AG04450 (cell line): ENCODE measurements around the gene RAB7B. TPM values are rescaled to one million over a fixed set of nuclear protein-coding genes. Genes with fewer than 3 reads are reported as not detected.

Experiments used
- CTCF ChIA-PET: fragments of 300-600, 350-600 bp; formaldehyde crosslinking; extraction: SDS; loops from one replicate; lab custom pipeline; 2022; ENCODE audit warnings: antibody characterized with exemption, inconsistent platforms; lab: Charles Lee
- POLR2A ChIA-PET: fragments of 350-600 bp; formaldehyde crosslinking; extraction: SDS; loops from one replicate; lab custom pipeline; 2021; ENCODE audit warnings: antibody characterized with exemption, inconsistent platforms; lab: Yijun Ruan, JAX
- DNase-seq: peaks from one replicate; pipeline ENCODE4 v3.0.0-alpha.2; 2011; ENCODE audit warnings: low read depth, low spot score
- H3K27ac ChIP-seq: one replicate; pipeline ENCODE4 v1.5.1; 2012; ENCODE audit warnings: low read depth, low read length, control low read depth
- H3K27me3 ChIP-seq: one replicate; pipeline ENCODE4 v1.6.0; 2012; ENCODE audit warnings: low read length; ENCODE audit not compliant: control insufficient read depth, insufficient read depth
- H3K4me3 ChIP-seq: 2 replicates; pipeline ENCODE4 v1.5.1; 2011; ENCODE audit warnings: mild to moderate bottlenecking, low read depth, low read length, control low read depth
- H3K9me3 ChIP-seq: 2 replicates; pipeline ENCODE4 v1.5.1; 2012; ENCODE audit warnings: low read length; ENCODE audit not compliant: control insufficient read depth, insufficient read depth
- polyA plus RNA-seq: library from polyadenylated mRNA; depleted of rRNA; stranded (reverse); fragments of >200 nt; gene quantifications from 2 replicates; pipeline ENCODE4 v1.2.3, GENCODE V29; 2011; rRNA removed
- TF ChIP-seq, protein P1 (sequence below): IDR thresholded peaks from 2 replicates; pipeline ENCODE4 v1.5.1; 2011; ENCODE audit warnings: low read depth, low read length, control low read depth, inconsistent platforms

The RAB7B gene
- polyA plus RNA-seq, 1 experiment: 17.5 TPM

DNA sequence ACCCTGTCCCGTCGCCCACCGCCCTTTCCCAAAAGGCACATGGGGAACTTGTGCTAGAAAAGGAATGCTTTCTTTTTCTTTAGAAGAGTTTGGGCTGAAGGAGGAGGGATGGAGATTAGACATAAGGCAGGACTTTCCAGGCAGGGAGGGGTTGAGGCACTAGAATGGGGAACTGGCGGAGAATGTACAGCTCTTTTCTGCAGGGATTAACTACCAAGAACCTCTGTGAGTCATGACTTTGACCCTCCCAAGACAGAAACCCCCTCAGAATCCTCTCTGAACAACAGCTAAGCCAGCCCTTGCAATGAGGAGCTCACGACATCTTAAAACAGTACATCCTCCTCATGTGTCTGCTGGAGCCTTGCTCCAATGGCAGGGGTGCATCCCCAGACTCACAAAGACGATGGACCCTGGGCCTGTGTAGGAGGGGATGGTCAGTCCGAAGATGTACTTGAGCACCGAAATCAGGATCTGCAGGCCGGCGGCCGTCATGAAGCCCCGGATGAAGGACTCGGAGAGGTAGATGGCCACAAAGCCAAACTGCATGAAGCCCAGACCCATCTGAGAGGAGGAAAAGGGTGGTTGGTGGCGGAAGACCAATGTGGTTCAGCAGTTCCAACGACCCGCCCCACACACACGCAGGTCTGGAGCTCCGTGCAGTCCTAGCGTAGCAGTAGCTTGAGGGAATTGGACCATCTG, 73.5 kb downstream of the RAB7B start:
- no peak overlapping the region for H3K27ac ChIP-seq
- TF ChIP-seq, protein P1, sequence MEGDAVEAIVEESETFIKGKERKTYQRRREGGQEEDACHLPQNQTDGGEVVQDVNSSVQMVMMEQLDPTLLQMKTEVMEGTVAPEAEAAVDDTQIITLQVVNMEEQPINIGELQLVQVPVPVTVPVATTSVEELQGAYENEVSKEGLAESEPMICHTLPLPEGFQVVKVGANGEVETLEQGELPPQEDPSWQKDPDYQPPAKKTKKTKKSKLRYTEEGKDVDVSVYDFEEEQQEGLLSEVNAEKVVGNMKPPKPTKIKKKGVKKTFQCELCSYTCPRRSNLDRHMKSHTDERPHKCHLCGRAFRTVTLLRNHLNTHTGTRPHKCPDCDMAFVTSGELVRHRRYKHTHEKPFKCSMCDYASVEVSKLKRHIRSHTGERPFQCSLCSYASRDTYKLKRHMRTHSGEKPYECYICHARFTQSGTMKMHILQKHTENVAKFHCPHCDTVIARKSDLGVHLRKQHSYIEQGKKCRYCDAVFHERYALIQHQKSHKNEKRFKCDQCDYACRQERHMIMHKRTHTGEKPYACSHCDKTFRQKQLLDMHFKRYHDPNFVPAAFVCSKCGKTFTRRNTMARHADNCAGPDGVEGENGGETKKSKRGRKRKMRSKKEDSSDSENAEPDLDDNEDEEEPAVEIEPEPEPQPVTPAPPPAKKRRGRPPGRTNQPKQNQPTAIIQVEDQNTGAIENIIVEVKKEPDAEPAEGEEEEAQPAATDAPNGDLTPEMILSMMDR: no peak
- H3K27me3 ChIP-seq: peaks cover 11% of the 10 kb centered on the region
- ChIA-PET POLR2A (no interaction called here), CTCF (interaction anchor here (0.9 to 21.7 kb wide), 3 partner anchors 11 to 177 kb away, joined by 3 to 567 read pairs (median 8); no protein-coding TSS in a partner anchor)
- no peak overlapping the region for H3K4me3 ChIP-seq
- H3K9me3 ChIP-seq: no peaks in the 10 kb centered on the region; the same call in 1 of the 2 replicates
- no peak for DNase-seq

DNA sequence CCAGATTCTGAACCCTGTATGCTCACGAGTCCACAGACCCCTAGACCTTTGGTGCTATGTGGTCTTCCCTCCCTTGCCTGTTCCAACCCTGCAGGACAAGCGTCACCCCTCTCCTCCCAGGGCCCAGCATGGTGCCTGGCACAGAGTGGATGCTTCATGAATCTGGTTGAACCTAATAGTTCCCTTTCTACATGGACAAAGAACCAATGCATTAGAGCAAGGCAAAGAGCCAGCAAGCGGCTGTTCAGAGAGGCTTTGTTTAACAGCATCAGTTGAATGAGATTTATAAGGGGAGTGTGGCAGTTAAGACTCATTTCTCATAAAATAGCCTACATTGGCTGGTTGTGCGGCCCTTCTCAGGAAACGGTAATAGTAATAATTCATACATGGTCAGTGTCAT, 74.9 kb downstream of the RAB7B start:
- ChIA-PET POLR2A (no interaction called here), CTCF (interaction anchor here (21.7 kb wide), 1 partner anchor 53 kb away, joined by 567 read pairs; no protein-coding TSS in a partner anchor)
- Histone ChIP-seq H3K9me3 (no peaks in the 10 kb centered on the region; the same call in 1 of the 2 replicates), H3K4me3 (no peak overlapping the region), H3K27ac (no peak overlapping the region), H3K27me3 (peaks cover 14% of the 10 kb centered on the region)
- TF ChIP-seq, protein P1: no peak
- DNase-seq: no peak

DNA sequence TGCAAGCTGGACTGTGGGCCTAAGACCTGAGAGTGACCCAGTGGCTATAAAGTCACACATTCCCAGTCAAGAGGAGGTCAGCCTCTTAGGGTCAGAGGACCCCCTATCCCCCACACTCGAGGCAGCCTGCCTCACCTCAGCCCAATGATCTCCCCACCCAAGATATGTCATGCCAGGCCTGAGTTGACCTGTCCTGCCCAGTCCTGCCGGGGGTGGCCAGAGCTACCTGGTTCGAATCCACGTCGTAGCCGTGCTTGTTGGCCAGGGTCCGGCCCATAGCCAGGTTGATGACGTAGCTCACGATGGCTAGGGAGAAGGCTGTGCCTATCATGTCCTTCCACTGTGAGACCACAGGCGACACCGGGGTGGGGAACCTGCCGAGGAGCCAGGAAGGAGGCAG, 75.5 kb downstream of the RAB7B start:
- Histone ChIP-seq H3K4me3 (no peak overlapping the region), H3K27ac (no peak overlapping the region), H3K27me3 (peaks cover 14% of the 10 kb centered on the region), H3K9me3 (no peaks in the 10 kb centered on the region; the same call in 1 of the 2 replicates)
- CTCF ChIA-PET: interaction anchor here (0.6 to 21.7 kb wide), 2 partner anchors 8 to 54 kb away, joined by 3 to 567 read pairs; no protein-coding TSS in a partner anchor
- no peak for DNase-seq
- TF ChIP-seq, protein P1: no peak
- POLR2A ChIA-PET: no interaction called here

DNA sequence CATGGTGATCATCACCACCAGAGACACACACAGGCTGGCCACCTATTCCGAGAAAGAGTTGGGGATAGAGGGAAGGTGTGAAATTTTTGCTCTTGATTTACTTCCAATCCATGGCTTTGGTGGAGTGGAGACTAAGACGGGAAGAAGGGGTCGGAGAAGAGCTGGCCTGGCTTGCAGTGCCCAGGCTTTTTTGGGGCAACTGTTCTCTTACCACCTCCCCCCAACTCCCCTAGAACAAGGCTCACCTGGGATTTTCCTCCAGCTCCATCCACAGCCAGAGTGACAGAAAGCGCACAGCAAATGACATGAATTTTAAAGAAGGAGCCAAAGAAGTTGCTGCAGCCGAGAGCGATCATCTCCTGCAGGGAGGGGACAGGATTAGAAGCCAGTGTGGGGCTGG, 75.9 kb downstream of the RAB7B start:
- H3K4me3 ChIP-seq: no peak overlapping the region
- ChIA-PET CTCF (interaction anchor here (0.6 to 21.7 kb wide), 2 partner anchors 8 to 54 kb away, joined by 3 to 567 read pairs; no protein-coding TSS in a partner anchor), POLR2A (no interaction called here)
- peaks cover 14% of the 10 kb centered on the region for H3K27me3 ChIP-seq
- TF ChIP-seq, protein P1: no peak
- DNase-seq: no peak
- H3K27ac ChIP-seq: no peak overlapping the region
- H3K9me3 ChIP-seq: no peaks in the 10 kb centered on the region; the same call in 1 of the 2 replicates

Other genes with a start within 250 kb of the RAB7B start
- 13.8 and 14.6 TPM in 2 replicates for gene RAB29, start 227.9 kb downstream of the RAB7B start, polyA plus RNA-seq
- 23.9 and 29.0 TPM in 2 replicates for gene SLC41A1, start 190.2 kb downstream of the RAB7B start, polyA plus RNA-seq
- 0.09 TPM in 1 of 2 replicates, not detected in the other for gene PM20D1, start 153.3 kb downstream of the RAB7B start, polyA plus RNA-seq
- not detected in 2 replicates for gene SLC26A9, start 59.9 kb downstream of the RAB7B start, polyA plus RNA-seq
- gene CTSE, start 20.5 kb upstream of the RAB7B start, polyA plus RNA-seq: not detected in 2 replicates
- gene RHEX, start 49.8 kb upstream of the RAB7B start, polyA plus RNA-seq: not detected in 2 replicates
- not detected in 2 replicates for gene AVPR1B, start 114.0 kb upstream of the RAB7B start, polyA plus RNA-seq
- gene FAM72A, start 199.4 kb upstream of the RAB7B start, polyA plus RNA-seq: 2.8 and 3.5 TPM in 2 replicates
- 12.4 and 20.3 TPM in 2 replicates for gene SRGAP2, start 200.1 kb upstream of the RAB7B start, polyA plus RNA-seq